ENCODE data around the gene IST1. TPM values are rescaled to one million over a fixed set of nuclear protein-coding genes. Genes with fewer than 3 reads are reported as not detected.

The IST1 gene
- total RNA-seq, 2 donors from 2014 or later: 60.3 to 82.8 TPM

- H3K4me3 ChIP-seq: no peak overlapping the region
- H3K36me3 ChIP-seq (replicated peaks in 1 of 2; ENCODE audit: insufficient read depth in 1 of 2, low read depth in 2 of 2): peaks cover 5 to 10% of the 10 kb centered on the region in 2 donors
- TF ChIP-seq, protein P1, sequence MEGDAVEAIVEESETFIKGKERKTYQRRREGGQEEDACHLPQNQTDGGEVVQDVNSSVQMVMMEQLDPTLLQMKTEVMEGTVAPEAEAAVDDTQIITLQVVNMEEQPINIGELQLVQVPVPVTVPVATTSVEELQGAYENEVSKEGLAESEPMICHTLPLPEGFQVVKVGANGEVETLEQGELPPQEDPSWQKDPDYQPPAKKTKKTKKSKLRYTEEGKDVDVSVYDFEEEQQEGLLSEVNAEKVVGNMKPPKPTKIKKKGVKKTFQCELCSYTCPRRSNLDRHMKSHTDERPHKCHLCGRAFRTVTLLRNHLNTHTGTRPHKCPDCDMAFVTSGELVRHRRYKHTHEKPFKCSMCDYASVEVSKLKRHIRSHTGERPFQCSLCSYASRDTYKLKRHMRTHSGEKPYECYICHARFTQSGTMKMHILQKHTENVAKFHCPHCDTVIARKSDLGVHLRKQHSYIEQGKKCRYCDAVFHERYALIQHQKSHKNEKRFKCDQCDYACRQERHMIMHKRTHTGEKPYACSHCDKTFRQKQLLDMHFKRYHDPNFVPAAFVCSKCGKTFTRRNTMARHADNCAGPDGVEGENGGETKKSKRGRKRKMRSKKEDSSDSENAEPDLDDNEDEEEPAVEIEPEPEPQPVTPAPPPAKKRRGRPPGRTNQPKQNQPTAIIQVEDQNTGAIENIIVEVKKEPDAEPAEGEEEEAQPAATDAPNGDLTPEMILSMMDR (IDR thresholded peaks at IDR 0.05): no peak
- TF ChIP-seq POLR2A (IDR thresholded peaks at IDR 0.05): no peak
- intact Hi-C loops (cut with DNase I): no loop called here
- DNase-seq (no peak), ATAC-seq (no peak)
- whole genome bisulfite sequencing, 2 donors: 87 to 95% methylated on average over 6 of the region's 6 CpGs
- no peaks in the 10 kb centered on the region for H3K9me3 ChIP-seq
- no peaks in the 10 kb centered on the region for H3K27me3 ChIP-seq
- no peak overlapping the region for H3K27ac ChIP-seq
- H3K4me1 ChIP-seq: peaks cover 24% of the 10 kb centered on the region
Measured at GRCh38 chr16:71931599-71931998, 36.3 kb downstream of the IST1 start.

DNA sequence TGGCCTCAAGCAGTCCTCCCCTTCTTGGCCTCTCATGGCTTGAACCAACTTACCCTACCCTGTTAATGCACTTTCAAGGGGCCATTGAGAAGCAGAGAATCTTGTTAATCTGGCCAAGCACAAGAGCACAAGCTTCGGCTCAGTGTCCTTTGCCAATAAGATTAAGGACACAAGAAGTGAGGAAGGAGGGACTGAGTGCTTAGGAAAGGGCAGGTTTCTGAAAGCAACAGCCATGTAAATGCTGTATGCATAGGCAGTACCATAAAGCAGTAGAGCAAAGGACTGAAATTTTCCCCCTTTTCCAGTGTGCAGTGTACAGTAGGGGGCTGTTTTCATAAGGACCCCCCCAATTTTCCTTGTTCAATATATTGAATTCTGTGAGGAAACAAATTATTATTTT is 37.7 kb downstream of the IST1 start:
- DNase-seq (no peak), ATAC-seq (no peak)
- H3K27me3 ChIP-seq: no peaks in the 10 kb centered on the region
- no peak overlapping the region for H3K4me3 ChIP-seq
- no peaks in the 10 kb centered on the region for H3K9me3 ChIP-seq
- WGBS, 2 donors: 54 to 60% methylated on average over 1 of the region's 1 CpG
- TF ChIP-seq, protein P1 (IDR thresholded peaks at IDR 0.05): no peak
- TF ChIP-seq POLR2A (IDR thresholded peaks at IDR 0.05): no peak
- H3K4me1 ChIP-seq: peaks cover 12% of the 10 kb centered on the region
- peaks cover under 1 to 5% of the 10 kb centered on the region in 2 donors for H3K36me3 ChIP-seq (replicated peaks in 1 of 2; ENCODE audit: insufficient read depth in 1 of 2, low read depth in 2 of 2)
- no peak overlapping the region for H3K27ac ChIP-seq
- intact Hi-C loops (cut with DNase I): no loop called here

DNA sequence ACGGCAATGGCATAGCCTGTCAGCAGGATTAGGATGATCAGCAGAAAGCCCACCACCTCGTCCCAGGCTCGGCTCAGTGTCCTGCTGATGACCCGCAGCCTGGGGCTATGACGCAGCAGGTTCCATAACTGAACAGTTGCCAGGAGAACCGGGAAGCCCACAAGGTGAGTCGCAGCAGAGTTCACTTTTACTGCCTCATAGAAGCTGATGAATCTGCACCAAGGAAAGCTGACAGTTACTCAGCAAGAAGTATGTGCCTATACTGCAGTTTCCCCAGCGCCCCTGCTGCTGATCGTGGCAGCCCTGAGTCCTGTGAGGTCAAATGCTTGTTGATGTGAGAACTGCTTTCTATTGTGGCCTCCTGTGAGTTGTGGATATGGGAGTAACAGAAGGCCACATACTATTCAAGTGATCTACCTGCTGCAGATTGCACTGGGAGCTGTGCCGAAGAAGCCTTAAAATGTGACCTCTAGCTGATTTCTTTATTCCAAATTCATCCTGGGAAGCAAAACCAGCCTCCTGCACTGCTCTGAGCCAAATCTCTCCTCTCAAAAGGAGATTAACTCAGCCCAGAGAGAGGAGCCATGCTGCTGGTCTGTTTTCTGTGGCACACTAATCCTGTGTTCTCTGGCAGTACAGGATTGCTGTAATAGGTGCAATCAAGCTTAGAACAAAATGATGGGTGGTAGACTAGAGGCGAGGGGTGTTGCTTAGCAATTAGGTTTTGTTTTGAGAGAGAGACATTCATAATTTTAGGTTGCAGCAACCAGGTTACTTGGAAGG is 38.8 kb downstream of the IST1 start:
- no peak overlapping the region for H3K4me3 ChIP-seq
- no peaks in the 10 kb centered on the region for H3K9me3 ChIP-seq
- WGBS, 2 donors: 81 to 89% methylated on average over 11 of the region's 11 CpGs
- H3K4me1 ChIP-seq: peaks cover 5% of the 10 kb centered on the region
- no peaks in the 10 kb centered on the region for H3K27me3 ChIP-seq
- H3K36me3 ChIP-seq (replicated peaks in 1 of 2; ENCODE audit: insufficient read depth in 1 of 2, low read depth in 2 of 2): peaks cover 0 to 2% of the 10 kb centered on the region in 2 donors
- no peak for ATAC-seq
- TF ChIP-seq, protein P1 (IDR thresholded peaks at IDR 0.05): no peak
- no peak for TF ChIP-seq POLR2A (IDR thresholded peaks at IDR 0.05)
- DNase-seq: no peak
- intact Hi-C loops (cut with DNase I): no loop called here
- H3K27ac ChIP-seq: no peak overlapping the region

- intact Hi-C loops (cut with DNase I): no loop called here
- Histone ChIP-seq H3K4me1 (no peaks in the 10 kb centered on the region), H3K36me3 (replicated peaks in 1 of 2; ENCODE audit: insufficient read depth in 1 of 2, low read depth in 2 of 2) (peaks cover 0 to 2% of the 10 kb centered on the region in 2 donors), H3K9me3 (no peaks in the 10 kb centered on the region), H3K4me3 (no peak overlapping the region), H3K27ac (no peak overlapping the region), H3K27me3 (no peaks in the 10 kb centered on the region)
- no peak for ATAC-seq
- TF ChIP-seq, protein P1 (IDR thresholded peaks at IDR 0.05): no peak
- no peak for TF ChIP-seq POLR2A (IDR thresholded peaks at IDR 0.05)
- no peak for DNase-seq
- WGBS, 2 donors: 81% methylated on average over 10 of the region's 10 CpGs; no CpG with 5 or more reads in 1 of the 2 donors
Measured at GRCh38 chr16:71937868-71938510, 42.7 kb downstream of the IST1 start.

All from body of pancreas (tissue), 4 donors.